Ascending aorta (tissue), 2 donors: ENCODE data around the gene MIB2. TPM values are rescaled to one million over a fixed set of nuclear protein-coding genes. Genes with fewer than 3 reads are reported as not detected.

Experiments
- DNase-seq, 2 donors: peaks; one replicate each; pipeline ENCODE4 v3.0.0-alpha.2; 2019; ENCODE audit warnings: low spot score in 2 of 2
- H3K27ac ChIP-seq, 2 donors: fragments of 200-600 bp; sonication (generic); one replicate each; pipeline ENCODE4 v1.5.1; 2016 to 2017; ENCODE audit warnings: mild to moderate bottlenecking in 1 of 2
- H3K27me3 ChIP-seq: fragments of 200-600 bp; sonication (generic); one replicate; pipeline ENCODE4 v1.5.1; 2017
- H3K36me3 ChIP-seq, 2 donors: fragments of 200-600 bp; sonication (generic); one replicate each; pipeline ENCODE4 v1.5.1; 2016
- H3K4me1 ChIP-seq, 2 donors: fragments of 200-600 bp; sonication (generic); one replicate each; pipeline ENCODE4 v1.5.1; 2016 to 2017; ENCODE audit warnings: mild to moderate bottlenecking in 1 of 2
- H3K4me3 ChIP-seq, 2 donors: fragments of 200-600 bp; sonication (generic); one replicate each; pipeline ENCODE4 v1.5.1; 2016 to 2017; ENCODE audit warnings: mild to moderate bottlenecking in 1 of 2
- H3K9me3 ChIP-seq, 2 donors: fragments of 200-600 bp; sonication (generic); one replicate each; pipeline ENCODE4 v1.5.1; 2016
- CTCF ChIP-seq, 3 experiments: fragments of 200-600 bp in 2 of 3; fragments of 450-650 bp in 1 of 3; sonication (generic) in 2 of 3; IDR thresholded peaks; one replicate each; pipeline ENCODE4 v1.5.1; 2016 to 2019; ENCODE audit warnings: antibody characterized with exemption in 3 of 3, mild to moderate bottlenecking in 1 of 3, moderate library complexity in 1 of 3
- intact Hi-C: fragments of 100-400 bp; cut with DNase I; formaldehyde crosslinking; loops from one replicate; pipeline ENCODE4 v1.15.1; 2023
- total RNA-seq: library from RNA; depleted of rRNA; stranded (reverse); fragments of >200 nt; gene quantifications from one replicate; pipeline ENCODE4 v1.1.0, GENCODE V29; 2016

Gene MIB2
- total RNA-seq, 1 donor from 2014 or later, result 96.9 TPM

DNA sequence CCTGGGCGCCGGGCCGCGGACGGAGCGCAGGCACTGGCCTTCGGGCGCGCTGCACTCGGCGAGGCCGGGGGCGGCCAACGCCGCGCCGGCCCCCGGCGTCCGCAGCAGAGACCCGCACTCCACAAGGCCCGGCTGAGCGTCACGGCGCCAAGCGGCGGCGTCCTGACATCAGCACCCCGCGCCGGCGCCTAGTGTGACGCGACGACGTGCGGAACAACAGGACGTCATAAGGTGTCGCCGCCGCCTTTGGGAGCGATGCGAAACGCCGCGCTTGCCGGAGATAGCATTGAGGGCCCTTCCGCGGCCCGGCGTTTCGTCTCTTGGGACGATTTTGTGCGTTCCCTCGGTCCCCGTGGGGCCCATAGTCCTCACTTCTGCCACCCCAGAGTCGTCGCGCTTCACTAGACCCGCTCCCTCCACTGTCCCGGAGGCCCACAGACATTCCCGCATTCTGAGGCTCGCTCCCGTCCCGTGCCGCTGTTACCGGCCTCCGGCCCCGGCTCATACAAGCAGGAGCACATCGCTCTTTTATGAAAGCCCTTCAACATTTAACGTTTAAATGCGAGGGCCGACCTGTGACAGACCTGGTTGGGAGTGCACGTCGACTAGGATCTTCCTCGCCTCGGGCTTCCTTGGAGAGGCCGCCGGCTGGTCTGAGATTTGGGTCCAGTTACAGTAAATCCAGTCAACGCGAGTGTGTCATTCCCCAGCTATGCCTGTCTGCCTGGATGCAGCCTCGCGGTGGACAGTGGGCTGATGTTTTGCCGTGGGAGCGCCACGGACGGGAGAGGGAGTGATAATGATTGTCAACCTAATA lies 40.4 kb upstream of the MIB2 start, which contains the start of gene SSU72:
TSS of gene SSU72 (minus strand) at position 143 of the 817 bp plus-strand sequence. CDS start 306 bp downstream, outside the sequence.
- DNase-seq, result peak; percentile 53 to 95
- Histone ChIP-seq H3K27me3 (no peaks in the 10 kb centered on the region), H3K9me3 (no peaks in the 10 kb centered on the region), H3K4me3 (peak within 1 kb of the TSS; percentile 97 to 99), H3K36me3 (peaks cover 4 to 6% of the 10 kb centered on the region in 2 donors), H3K27ac (peak within 1 kb of the TSS; percentile 97 to 99), H3K4me1 (peaks cover 8 to 13% of the 10 kb centered on the region in 2 donors)
- peak in 1 of 3 experiments; percentile 7 for TF ChIP-seq CTCF (IDR thresholded peaks at IDR 0.05)
- intact Hi-C loops, result loop anchor here (1.0 to 2.0 kb wide), 4 partner anchors 40 to 150 kb away; partner anchors contain the start of genes ATAD3A, ATAD3B, CDK11A and MIB2

GRCh38 chr1:1577367-1578011 lies 37.8 kb upstream of the MIB2 start:
- no peak overlapping the region for H3K27ac ChIP-seq
- no peak for DNase-seq
- no peaks in the 10 kb centered on the region for H3K9me3 ChIP-seq
- no peaks in the 10 kb centered on the region for H3K36me3 ChIP-seq
- no peak for TF ChIP-seq CTCF (IDR thresholded peaks at IDR 0.05)
- no peaks in the 10 kb centered on the region for H3K27me3 ChIP-seq
- H3K4me3 ChIP-seq, result no peak overlapping the region
- H3K4me1 ChIP-seq, result peaks cover 8 to 13% of the 10 kb centered on the region in 2 donors
- intact Hi-C loops, result no loop called here

GRCh38 chr1:1578371-1578940 lies 36.8 kb upstream of the MIB2 start:
- no peak overlapping the region for H3K4me3 ChIP-seq
- no peaks in the 10 kb centered on the region for H3K9me3 ChIP-seq
- H3K27me3 ChIP-seq, result no peaks in the 10 kb centered on the region
- TF ChIP-seq CTCF (IDR thresholded peaks at IDR 0.05), result no peak
- H3K4me1 ChIP-seq, result peaks cover 4 to 5% of the 10 kb centered on the region in 2 donors
- H3K27ac ChIP-seq, result no peak overlapping the region
- DNase-seq, result no peak
- H3K36me3 ChIP-seq, result no peaks in the 10 kb centered on the region
- intact Hi-C loops, result no loop called here

- Histone ChIP-seq H3K36me3 (no peaks in the 10 kb centered on the region), H3K27me3 (no peaks in the 10 kb centered on the region), H3K4me1 (no peaks in the 10 kb centered on the region), H3K27ac (no peak overlapping the region), H3K9me3 (no peaks in the 10 kb centered on the region), H3K4me3 (no peak overlapping the region)
- intact Hi-C loops, result no loop called here
- no peak for TF ChIP-seq CTCF (IDR thresholded peaks at IDR 0.05)
- DNase-seq, result no peak
Observed at GRCh38 chr1:1582585-1583346, 32.5 kb upstream of the MIB2 start.

- Histone ChIP-seq H3K27me3 (no peaks in the 10 kb centered on the region), H3K36me3 (no peaks in the 10 kb centered on the region), H3K9me3 (no peaks in the 10 kb centered on the region), H3K27ac (no peak overlapping the region), H3K4me1 (no peaks in the 10 kb centered on the region), H3K4me3 (no peak overlapping the region)
- no peak for TF ChIP-seq CTCF (IDR thresholded peaks at IDR 0.05)
- intact Hi-C loops, result no loop called here
- DNase-seq, result no peak
Observed at GRCh38 chr1:1583347-1584010, 31.8 kb upstream of the MIB2 start.
